Suppressor macrophage (primary cell): ENCODE measurements around the gene TGM2.

Source experiments
- DNase-seq, 4 experiments: peaks; one replicate each; pipeline ENCODE4 v3.0.0-alpha.2; 2020 to 2022

The TGM2 gene

DNA sequence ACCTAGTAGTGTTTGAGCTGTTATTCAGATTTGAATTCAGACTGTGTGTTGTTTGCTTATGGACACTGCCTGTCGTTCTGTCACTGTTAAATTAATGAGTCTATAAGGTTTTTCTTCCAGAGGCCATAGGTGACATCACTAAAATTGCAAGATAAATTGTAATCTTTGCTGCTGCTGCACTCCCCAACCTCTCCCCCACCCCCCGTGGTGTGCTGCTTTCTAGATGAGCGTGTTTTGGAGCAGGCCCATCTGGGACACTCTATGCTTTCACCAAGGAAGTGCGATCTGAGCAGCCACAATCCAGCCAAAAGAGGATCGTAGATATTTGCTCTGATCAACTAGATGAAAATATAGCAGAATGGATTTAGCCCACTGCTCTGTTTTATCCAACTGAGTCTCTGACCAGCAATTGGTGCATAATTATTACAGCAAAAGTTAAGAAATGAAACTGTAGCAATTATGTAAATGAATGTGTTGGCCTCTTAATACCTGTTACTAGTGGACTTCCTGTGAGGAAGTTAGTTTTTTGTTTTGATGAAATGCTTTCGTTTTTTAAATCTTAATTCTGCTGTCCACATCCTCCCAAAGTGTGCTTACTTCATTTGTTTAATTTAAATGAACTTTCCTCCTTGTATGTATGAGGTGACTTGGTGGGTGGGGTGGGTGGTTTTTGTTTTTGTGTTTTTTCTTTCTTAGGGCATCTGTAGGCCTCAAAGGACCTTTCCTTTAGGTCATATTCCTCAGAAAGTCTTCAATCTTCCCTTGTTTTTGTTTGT lies 73.4 kb downstream of the TGM2 start:
- peak in 1 of 4 experiments; percentile 40 for DNase-seq

DNA sequence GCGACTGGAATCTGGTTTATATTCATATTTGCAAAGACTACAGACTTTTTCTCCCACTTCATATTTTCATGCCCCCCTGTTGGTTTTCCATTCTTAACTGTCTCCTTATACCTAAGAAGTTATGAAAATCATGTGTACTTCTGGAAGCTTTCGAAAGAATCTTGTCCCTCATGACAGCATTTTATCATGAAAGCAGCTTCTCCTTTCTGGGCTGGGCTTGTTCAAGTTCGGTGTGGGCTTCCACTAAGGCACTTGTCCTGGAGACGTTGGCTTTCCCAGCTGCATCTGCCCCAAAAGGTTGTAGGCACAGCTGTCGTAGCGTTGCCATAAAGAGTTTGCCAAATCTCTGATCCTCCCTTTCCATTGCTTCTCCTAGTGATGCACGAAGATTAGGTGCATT lies 75.0 kb downstream of the TGM2 start:
- peak; percentile 33 to 61 (median 46) for DNase-seq

- DNase-seq, result no peak
Observed at GRCh38 chr20:38089500-38089899, 75.6 kb downstream of the TGM2 start.

DNA sequence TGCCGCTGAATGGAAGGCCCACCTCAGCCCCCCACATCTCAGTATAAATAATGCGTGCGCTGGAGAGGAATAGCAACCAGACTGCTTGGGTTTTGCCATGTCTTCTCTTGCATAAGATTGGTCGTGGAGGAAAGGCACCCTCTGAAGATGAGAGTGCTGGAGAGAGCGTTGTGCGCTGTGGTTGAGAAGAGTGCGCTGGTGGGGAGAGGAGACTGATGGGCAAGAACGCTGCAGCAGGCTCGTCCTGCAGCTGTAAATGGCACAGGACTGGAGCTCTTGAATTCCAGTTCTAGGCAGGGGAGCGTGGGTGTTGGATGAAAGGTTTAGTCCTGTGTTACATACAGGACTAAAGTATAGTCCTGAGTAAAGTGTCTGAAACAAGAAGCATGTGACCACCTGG lies 80.0 kb downstream of the TGM2 start:
- DNase-seq, result no peak

GRCh38 chr20:38084425-38084951 lies 80.6 kb downstream of the TGM2 start:
- no peak for DNase-seq

- DNase-seq, result peak; percentile 28 to 55 (median 49)
Observed at GRCh38 chr20:38083338-38084048, 81.6 kb downstream of the TGM2 start.

DNA sequence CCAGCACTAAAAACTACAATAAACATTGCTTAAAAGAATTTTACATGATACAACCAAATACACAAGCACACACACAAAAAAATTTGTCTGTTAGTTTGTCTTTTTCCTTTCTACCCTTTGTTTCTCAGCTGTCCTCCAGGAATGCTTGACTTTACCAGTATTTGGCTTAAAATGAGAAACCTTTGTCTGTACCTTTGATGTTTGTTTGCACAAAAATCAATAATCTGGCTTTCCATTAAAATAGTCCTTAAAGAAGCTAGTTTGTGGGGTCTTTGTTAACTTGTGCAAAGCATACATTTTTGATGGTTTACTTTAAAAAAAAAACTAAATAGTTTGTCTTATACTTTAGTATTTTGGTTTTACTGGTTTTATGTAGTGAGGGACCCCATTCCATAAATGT lies 82.2 kb downstream of the TGM2 start:
- DNase-seq, result no peak

DNA sequence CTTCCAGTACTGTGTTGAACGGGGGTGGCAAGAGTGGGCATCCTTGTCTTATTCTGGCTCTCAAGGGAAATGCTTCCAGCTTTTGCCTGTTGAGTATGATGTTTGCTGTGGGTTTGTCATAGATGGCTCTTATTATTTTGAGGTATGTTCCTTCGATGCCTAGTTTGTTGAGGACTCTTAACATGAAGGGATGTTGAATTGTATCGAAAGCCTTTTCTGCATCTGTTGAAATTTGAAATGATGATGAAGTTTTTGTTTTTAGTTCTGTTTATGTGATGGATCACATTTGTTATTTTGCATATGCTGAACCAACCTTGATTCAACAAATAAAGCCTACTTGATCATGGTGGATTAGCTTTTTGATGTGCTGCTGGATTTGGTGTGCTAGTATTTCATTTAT lies 83.5 kb downstream of the TGM2 start:
- no peak for DNase-seq

DNA sequence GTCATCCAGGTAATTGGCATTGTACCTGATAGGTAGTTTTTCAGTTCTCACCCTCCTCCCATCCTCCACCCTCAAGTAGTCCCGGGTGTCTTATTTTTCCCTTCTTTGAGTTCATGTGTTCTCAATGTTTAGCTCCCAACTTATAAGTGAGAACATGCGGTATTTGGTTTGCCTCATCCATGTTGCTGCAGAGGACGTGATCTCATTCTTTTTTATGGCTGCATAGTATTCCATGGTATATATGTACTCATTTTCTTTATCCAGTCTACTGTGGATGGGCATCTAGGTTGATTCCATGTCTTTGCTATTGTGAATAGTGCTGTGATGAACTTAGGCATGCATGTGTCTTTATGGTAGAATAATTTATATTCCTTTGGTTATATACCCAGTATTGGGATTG lies 85.7 kb downstream of the TGM2 start:
- no peak for DNase-seq

GRCh38 chr20:38078084-38078483 lies 87.0 kb downstream of the TGM2 start:
- peak; percentile 57 to 83 (median 68) for DNase-seq
